RPMI7951 (cell line): Measurements from ENCODE around the gene SUV39H2. TPM values are rescaled to one million over a fixed set of nuclear protein-coding genes. Genes with fewer than 3 reads are reported as not detected.
"Not testable (repeated sequence)": the region's sequence is repeated elsewhere in the genome, so short reads cannot be mapped to it uniquely, and the experiment has no call there.

ENCODE experiments used
- DNase-seq: peaks from one replicate; pipeline ENCODE4 v3.0.0-alpha.2; 2012; ENCODE audit warnings: low read depth
- total RNA-seq: library from RNA; depleted of rRNA; stranded (reverse); fragments of >200 nt; shearing (Covaris generic); gene quantifications from 2 replicates; pipeline ENCODE4 v1.2.3, GENCODE V29; 2014; rRNA removed

SUV39H2 gene, protein sequence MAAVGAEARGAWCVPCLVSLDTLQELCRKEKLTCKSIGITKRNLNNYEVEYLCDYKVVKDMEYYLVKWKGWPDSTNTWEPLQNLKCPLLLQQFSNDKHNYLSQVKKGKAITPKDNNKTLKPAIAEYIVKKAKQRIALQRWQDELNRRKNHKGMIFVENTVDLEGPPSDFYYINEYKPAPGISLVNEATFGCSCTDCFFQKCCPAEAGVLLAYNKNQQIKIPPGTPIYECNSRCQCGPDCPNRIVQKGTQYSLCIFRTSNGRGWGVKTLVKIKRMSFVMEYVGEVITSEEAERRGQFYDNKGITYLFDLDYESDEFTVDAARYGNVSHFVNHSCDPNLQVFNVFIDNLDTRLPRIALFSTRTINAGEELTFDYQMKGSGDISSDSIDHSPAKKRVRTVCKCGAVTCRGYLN
- total RNA-seq: 37.9 and 48.5 TPM in 2 replicates

DNA sequence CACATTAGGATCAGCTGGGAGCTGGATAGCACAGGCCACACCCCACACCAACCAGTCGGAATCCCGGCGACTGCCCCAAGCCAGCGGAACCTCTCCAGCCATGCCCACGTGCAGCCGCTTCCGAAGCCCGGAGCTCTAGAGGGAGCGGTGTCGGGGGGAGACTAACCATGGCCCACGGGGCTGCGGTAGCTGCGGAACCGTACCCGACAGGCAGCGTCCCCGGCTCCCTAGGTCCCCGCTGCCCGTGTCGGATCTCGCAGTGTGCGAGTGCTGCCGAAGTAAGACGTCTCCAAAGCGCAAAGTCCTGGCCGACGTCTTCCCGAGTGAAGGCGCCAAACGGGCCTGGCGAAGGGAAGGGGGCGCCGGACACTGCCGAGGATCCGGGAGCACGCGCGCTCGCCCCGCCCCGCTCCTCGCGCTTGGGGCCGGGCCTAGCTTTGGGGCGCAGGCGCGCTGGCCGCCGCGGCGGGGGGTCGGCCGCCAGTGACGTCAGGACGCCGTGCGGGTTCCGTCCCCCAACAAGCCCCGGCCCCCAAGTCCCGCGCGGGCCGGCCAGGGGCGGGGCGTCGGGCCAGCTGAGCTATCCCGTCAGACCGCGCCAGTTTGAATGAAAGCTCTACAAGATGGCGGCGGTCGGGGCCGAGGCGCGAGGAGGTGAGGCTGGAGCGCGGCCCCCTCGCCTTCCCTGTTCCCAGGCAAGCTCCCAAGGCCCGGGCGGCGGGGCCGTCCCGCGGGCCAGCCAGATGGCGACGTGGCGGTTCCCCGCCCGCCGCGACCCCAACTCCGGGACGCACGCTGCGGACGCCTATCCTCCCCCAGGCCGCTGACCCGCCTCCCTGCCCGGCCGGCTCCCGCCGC, at the start of gene SUV39H2:
SUV39H2 (plus strand) TSS at position 601 of the 858 bp plus-strand sequence; CDS start at position 624, 23 bp downstream.
- peak; percentile 95 for DNase-seq

DNA sequence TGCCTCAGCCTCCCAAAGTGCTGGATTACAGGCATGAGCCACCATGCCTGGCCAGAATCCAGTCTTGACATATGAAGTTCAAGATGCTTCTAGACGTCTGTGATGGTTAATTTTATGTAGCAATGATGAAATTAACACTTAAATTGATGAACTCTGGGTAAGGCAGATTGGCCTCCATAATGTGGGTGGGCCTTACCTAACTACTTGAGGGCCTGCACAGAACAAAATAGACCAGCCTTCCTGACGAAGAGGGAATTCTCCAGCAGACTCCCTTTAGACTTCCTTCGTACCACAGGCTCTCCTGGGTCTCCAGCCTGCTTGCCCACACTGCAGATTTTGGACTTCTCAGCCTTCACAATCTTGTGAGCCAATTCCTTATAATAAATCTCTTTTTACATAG, 45.6 kb upstream of the SUV39H2 start:
- no peak for DNase-seq

DNA sequence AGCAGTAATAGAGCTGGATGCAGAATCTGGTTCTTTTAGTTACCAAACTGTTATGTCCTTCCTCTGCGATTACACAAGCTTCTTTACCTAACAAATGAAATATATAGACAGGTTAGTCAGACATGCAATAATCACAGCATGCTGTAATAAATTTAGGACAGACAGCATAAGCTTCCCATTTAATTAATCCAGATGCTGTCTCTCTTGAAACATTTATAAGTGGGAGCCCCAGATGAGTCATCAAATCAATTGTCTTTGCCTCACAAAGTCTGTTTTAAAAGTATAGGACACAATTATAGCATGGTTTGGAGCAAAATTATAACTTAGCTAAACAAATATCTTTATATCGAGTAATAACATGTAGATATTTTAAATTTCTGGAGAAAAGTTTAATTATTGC, 42.5 kb upstream of the SUV39H2 start:
- DNase-seq: no peak

DNA sequence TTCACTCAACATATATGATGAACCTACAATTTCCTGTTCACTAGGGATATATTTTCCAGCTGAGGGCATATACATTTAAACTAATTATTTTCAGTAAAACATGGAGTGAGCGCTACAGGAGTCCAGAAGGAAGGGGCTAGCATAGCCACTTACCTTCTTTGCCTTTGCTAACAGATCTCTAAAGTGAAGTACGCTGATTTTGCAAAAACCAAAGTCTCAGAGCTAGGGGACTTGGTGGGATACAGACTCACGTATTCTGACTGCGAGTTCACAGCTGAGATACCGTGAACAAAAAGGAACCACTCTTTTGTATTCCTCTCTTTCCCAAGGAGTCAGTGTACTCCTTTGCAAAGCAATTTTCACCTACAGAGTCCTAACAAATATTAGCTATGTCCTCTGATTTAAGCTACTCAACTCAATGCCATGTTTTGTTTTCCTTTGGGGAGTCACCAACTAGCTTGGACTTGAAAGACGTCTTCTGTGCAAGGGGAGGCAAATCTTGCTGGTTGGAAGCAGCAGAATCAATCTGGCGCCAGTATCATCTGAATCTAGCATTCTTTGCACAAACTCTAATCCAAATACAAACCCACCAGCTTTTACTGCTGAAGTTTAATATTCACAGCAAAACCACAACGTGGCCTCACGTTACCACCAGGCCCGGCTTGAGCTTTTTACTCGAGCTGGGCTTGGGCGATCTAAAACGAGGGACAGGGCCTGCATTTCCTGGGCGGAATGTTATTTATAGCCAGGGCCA, 41.5 kb upstream of the SUV39H2 start:
- no peak for DNase-seq

DNA sequence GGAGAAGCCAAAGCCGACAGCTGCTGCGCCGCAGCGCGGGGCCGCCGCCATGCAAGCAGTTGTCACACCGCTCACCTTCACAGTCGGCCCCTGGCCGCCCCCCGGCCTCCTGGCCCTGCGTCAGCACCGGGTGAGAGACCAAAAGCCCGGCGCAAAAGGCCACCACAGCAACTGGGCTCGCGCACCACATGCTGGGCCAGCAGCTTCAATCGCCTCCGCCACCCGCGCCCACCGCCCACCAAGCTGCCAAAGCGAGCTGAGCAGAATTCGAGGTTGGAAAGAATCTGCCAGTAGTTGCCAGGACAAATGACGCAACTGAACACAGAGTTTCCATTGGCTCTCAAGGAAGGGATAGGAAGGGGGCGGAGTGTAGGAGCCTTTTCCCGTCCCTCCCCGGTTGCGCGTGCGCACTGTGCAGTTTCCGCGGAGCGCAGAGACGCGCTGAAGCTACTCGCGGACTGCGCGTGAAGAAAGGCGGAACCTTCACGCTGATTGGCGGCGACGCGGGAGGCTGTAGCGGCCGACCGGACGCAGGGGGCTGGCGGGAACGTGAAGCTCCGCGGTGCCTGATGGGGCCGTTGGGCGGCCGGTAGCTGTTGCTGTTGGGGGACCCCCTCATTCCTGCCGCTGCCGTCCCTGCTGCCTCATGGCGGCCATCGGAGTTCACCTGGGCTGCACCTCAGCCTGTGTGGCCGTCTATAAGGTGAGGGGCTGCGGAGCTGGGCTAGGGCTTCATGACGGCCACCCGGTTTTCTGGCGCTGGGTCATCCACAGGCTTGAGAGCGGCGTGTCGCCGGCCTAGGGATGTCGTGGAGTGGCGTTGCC, 40.7 kb upstream of the SUV39H2 start, which contains the start of the genes CDNF, HSPA14 and MSANTD7:
CDNF (minus strand) TSS at position 281 of the 825 bp plus-strand sequence; CDS start at position 190, 91 bp downstream.
HSPA14 (plus strand) TSS at position 550 of the 825 bp plus-strand sequence; CDS start at position 647, 97 bp downstream.
MSANTD7 (plus strand) TSS at position 550 of the 825 bp plus-strand sequence. CDS start 3,979 bp downstream, outside the sequence.
- peak; percentile 99 for DNase-seq

DNA sequence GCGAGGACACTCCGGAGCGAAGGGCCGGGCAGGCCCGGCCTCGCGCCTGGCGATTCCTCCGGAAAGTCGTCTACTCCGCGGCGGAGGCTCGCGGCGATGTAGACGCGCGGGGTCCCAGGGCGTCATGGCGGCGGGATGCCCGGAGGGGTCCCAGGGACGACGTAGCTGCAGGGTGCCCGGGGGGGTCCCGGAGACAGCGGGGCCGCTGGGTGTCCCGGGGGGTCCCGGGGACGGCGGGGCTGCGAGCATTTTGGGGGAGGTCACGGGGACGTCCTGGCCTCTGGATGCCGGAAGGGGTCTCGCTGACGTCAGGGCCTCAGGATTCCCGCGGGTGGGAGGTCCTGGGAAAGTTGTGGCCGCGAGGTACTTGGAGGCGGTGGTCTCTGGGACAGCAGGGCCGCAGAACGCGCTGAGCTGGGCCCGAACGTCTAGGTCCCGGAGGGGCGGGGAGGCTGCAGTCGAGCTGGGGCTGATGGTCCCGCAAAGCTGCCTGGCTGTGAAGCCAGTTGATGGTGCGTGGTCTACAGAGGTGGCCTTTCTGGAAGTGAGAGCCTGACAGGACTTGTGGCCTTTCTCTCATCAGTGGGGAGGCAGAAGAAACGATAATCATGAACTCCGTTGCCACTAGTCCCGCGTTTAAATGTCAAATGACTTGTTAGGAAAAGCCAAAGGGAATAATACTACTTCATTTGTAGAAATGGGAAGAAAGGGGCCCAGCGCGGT, 39.9 kb upstream of the SUV39H2 start:
- peak; percentile 17 for DNase-seq

DNA sequence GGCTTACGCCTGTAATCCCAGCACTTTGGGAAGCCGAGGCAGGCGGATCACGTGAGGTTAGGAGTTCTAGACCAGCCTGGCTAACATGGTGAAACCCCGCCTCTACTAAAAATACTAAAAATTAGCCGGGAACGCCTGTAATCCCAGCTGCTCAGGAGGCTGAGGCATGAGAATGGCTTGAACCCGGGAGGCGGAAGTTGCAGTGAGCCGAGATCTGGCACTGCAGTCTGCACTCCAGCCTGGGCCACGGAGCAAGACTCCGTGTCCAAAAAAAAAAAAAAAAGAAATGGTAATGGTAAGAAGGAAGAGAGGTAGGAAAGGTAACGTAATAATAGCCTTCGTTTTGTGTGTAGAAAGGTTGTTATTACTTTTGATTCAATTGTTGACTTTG, 39.4 kb upstream of the SUV39H2 start:
- DNase-seq: no peak

DNA sequence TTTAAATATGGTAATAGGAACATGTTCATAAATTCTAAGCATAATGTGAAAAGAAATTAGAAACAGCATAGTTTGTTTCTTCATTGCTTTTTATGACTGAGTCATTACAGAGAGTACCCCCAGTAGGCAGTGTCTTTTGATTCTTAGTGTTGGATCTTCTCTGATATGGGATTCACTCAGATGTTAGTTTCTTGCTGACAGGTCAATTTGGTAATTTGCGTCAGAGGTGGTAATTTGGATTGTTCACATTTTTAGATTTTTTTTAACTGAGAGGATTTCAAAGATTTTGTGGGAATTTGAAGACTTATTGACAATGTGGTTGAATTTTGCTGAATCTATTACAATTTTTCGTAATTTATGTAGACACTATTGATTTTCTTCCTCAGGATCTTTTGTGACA, 38.5 kb upstream of the SUV39H2 start:
- no peak for DNase-seq

DNA sequence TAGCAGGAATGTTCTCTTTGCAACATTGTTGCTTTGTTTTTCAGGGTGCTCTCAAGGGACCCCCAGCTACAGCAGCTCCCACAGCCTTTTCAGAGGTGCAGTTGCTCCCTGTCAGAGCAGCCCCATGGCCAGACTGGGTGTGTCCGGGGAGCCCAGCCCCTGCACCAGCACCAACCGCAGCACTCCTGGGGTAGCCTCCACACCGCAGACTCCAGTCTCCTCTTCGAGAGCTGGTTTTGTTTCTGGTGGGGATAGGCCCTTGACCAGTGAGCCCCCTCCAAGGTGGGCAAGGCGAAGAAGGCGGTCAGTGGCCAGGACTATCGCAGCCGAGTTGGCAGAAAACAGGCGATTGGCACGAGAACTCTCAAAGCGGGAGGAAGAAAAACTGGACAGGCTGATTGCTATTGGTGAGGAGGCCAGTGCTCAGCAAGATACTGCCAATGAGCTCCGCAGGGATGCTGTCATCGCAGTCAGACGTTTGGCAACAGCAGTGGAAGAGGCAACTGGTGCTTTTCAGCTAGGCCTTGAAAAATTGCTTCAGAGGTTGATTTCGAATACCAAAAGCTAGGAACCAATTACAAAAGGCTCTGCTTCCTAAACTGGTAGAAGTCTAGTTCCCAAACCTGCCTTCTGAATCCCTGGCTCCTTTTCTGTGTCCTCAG, 35.2 kb upstream of the SUV39H2 start:
- DNase-seq: no peak

DNA sequence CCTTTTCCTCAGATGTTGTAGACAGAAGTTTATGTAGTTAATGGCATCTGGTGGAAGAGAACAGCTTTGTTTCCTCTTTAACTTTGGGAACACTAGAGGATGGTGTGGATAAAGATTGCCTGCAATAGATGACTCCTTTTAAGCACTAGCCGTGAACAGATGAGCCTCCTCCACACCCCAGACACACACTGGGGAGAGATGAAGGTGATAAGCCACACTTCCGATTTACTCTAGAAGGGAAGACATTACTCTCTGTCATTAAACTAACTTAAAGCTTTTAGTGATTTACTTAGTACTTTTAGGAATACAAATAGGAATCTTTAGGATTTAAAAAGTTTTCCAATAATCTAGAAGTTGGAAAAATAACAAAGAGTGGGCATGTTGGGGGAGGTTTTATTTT, 33.7 kb upstream of the SUV39H2 start:
- no peak for DNase-seq

DNA sequence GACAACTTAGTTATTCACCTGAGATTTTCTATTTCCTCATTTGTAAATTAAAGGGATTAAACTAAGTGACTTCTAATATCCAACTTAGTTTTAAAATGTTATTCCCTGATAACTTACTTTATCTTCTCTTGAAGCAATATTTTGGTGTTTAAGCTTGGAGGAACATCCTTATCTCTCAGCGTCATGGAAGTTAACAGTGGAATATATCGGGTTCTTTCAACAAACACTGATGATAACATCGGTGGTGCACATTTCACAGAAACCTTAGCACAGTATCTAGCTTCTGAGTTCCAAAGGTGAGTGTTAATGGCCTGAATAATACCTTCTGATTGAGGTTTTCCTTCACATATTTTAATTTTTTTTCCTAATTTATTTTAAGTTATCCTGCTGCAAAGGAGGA, 26.4 kb upstream of the SUV39H2 start:
- no peak for DNase-seq

DNA sequence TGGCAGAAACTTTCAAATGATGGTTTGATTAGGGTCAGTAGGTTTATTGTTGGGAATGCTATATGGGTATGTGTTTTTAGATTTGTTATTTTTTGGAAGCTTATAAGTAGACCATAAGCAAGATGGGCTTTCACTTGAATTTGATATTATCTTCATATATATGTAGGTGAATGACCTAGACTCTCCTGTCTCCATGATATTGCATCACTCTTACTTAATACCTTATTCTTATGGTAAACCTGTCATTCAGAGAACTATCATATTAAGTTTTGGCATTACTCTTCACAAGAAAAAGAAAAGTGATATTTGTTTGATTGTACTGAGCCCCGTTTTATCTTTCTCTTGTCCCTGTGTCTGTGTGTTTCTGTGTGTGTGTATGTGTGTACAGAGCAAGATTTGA, 23.2 kb upstream of the SUV39H2 start:
- no peak for DNase-seq

DNA sequence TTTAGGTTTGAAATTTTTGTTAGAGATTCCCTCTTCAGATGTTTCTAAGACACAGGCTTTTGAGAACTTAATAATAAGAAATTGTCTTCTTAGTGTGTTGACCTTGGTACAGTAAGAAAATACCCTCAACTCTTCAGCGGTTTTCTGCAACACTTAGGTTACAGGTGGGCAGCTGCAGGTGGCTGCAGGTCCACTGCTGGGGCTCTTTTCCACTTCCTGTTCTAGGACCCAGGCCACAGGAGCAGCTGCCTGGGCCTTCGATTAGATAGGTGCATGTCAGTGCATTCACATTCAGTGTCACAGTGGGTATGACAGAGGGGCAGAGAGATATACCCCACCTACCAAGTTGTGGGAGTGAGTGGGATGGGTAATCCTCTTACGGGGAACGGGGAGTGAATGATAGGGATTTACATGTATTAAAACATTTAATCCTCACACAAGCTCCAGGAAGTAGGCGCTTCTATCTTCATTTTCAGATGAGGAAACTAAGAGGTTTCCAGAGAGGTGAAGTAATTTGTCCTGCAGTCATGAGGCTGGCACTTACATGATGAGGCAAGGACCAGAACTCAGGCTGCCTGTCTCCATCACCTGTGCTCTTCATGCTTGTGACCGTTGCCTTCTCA, 20.2 kb upstream of the SUV39H2 start:
- DNase-seq: no peak

DNA sequence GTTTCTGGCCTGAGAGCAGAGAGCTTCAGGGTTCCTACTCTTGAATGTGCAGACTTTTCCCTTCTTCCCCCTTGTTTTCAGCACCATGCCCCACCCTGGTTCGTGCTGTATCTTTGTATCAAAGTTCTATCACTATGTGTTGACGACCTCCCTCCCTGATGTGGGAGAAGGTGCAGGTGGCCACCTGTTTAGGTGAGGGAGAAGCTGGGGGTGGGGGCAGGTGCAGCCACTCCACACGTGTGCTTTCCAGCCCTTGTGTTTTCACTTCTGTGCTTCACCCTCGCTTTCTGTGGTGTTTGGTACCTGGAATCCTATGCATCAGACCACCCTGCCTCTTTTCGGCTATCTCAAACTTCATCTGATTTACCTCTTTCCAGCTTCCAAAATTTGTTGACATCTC, 19.6 kb upstream of the SUV39H2 start:
- no peak for DNase-seq

DNA sequence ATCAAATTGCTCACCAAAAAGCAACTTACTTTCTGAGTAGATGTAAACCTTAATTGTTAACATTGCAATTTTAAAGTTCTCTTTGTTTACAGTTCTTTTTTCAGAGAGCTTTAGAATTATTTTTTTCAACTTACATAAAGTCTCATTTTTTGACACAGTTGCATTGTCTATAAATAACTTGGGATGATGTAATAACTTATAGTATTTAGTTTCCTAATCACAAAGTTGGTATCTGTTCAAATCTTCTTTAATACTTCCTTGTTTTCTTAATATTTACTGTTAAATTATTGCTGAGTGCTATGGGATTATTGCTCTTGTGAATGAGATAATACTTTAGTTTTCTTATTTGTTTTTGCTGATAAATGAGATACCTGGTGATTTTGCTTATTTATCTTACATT, 18.9 kb upstream of the SUV39H2 start:
- DNase-seq: no peak

DNA sequence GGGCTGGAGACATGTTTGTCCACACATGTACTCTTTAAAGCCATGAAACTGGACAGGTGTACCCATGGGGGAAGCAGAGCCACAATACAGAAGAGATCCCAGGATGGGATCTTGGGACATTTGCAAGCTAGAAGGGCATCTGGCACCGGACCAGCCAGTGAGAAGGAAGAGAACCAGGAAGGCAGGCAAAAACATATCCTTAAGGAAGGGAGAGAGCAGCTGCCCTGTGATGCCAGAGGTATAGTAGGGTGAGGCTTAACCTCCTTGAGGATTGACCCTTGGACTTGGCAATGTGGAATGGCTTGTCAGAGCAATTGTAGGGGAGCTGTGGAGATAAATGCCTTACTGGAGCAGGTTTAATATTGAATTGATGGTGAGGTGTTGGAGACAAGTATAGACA, 17.9 kb upstream of the SUV39H2 start:
- DNase-seq: no peak

DNA sequence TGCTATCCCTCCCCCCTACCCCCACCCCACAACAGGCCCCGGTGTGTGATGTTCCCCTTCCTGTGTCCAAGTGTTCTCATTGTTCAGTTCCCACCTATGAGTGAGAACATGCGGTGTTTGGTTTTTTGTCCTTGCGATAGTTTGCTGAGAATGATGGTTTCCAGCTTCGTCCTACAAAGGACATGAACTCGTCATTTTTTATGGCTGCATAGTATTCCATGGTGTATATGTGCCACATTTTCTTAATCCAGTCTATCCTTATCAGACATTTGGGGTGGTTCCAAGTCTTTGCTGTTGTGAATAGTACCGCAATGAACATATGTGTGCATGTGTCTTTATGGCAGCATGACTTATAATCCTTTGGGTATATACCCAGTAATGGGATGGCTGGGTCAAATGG, 14.2 kb upstream of the SUV39H2 start:
- not testable (repeated sequence) for DNase-seq

DNA sequence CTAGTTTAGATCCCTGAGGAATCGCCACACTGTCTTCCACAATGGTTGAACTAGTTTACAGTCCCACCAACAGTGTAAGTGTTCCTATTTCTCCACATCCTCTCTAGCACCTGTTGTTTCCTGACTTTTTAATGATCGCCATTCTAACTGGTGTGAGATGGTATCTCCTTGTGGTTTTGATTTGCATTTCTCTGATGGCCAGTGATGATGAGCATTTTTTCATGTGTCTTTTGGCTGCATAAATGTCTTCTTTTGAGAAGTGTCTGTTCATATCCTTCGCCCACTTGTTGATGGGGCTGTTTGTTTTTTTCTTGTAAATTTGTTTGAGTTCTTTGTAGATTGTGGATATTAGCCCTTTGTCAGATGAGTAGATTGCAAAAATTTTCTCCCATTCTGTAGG, 13.8 kb upstream of the SUV39H2 start:
- DNase-seq: not testable (repeated sequence)
